Body of pancreas (tissue), 4 donors: Measurements from ENCODE around the gene NOP9. TPM values are rescaled to one million over a fixed set of nuclear protein-coding genes. Genes with fewer than 3 reads are reported as not detected.

Experiments
- ATAC-seq: fragments of 150-250 bp; one replicate; pipeline ENCODE4 v1.9.1; 2016
- DNase-seq, 4 donors: peaks; one replicate each; pipeline ENCODE4 v3.0.0-alpha.2; 2019
- H3K27ac ChIP-seq, 4 donors: fragments of 200-600 bp; sonication (generic); 1 replicate in 3 of 4; 2 replicates in 1 of 4; pipeline versions ENCODE4 v1.5.1 to v1.6.1; 2016 to 2019; ENCODE audit warnings: mild to moderate bottlenecking in 1 of 4, mixed read lengths in 1 of 4, moderate library complexity in 1 of 4
- H3K27me3 ChIP-seq, 2 donors: fragments of 200-600 bp; sonication (generic); one replicate each; pipeline ENCODE4 v1.6.0; 2016; ENCODE audit warnings: mild to moderate bottlenecking in 1 of 2
- H3K36me3 ChIP-seq, 2 donors: fragments of 200-600 bp; sonication (generic); replicated peaks in 1 of 2; 2 replicates each; pipeline ENCODE4 v1.5.1; 2016; ENCODE audit warnings: low read depth in 2 of 2; ENCODE audit not compliant: insufficient read depth in 1 of 2
- H3K4me1 ChIP-seq: fragments of 200-600 bp; sonication (generic); one replicate; pipeline ENCODE4 v1.6.0; 2016
- H3K4me3 ChIP-seq, 2 donors: fragments of 200-600 bp; sonication (generic); 1 replicate in 1 of 2; 2 replicates in 1 of 2; pipeline ENCODE4 v1.5.1; 2016 to 2019
- H3K9me3 ChIP-seq, 3 donors: fragments of 200-600 bp; sonication (generic); 1 replicate in 2 of 3; 2 replicates in 1 of 3; pipeline ENCODE4 v1.5.1; 2016
- CTCF ChIP-seq, 7 experiments: fragments of 450-650 bp in 4 of 7; fragments of 200-600 bp in 3 of 7; sonication (generic) in 3 of 7; IDR thresholded peaks; one replicate each; pipeline ENCODE4 v1.5.1; 2016 to 2019; ENCODE audit warnings: antibody characterized with exemption in 7 of 7
- POLR2A ChIP-seq, 3 donors: fragments of 450-650 bp; IDR thresholded peaks; one replicate each; pipeline ENCODE4 v1.6.1; 2016; ENCODE audit warnings: antibody characterized with exemption in 3 of 3, mild to moderate bottlenecking in 2 of 3
- WGBS, 2 donors: methylation state at CpG; one replicate each; pipeline ENCODE4 v1.1.5; 2017; 5-methylcytosine and 5-hydroxymethylcytosine counted together
- intact Hi-C: fragments of 100-400 bp; cut with DNase I; formaldehyde crosslinking; loops from one replicate; pipeline ENCODE4 v1.15.1; 2023
- total RNA-seq, 2 donors: library from RNA; depleted of rRNA; stranded (reverse); fragments of >200 nt; gene quantifications; one replicate each; pipeline ENCODE4 v1.1.0, GENCODE V29; 2016

The NOP9 gene
- total RNA-seq, 2 donors from 2014 or later, result 10.6 to 12.2 TPM

DNA sequence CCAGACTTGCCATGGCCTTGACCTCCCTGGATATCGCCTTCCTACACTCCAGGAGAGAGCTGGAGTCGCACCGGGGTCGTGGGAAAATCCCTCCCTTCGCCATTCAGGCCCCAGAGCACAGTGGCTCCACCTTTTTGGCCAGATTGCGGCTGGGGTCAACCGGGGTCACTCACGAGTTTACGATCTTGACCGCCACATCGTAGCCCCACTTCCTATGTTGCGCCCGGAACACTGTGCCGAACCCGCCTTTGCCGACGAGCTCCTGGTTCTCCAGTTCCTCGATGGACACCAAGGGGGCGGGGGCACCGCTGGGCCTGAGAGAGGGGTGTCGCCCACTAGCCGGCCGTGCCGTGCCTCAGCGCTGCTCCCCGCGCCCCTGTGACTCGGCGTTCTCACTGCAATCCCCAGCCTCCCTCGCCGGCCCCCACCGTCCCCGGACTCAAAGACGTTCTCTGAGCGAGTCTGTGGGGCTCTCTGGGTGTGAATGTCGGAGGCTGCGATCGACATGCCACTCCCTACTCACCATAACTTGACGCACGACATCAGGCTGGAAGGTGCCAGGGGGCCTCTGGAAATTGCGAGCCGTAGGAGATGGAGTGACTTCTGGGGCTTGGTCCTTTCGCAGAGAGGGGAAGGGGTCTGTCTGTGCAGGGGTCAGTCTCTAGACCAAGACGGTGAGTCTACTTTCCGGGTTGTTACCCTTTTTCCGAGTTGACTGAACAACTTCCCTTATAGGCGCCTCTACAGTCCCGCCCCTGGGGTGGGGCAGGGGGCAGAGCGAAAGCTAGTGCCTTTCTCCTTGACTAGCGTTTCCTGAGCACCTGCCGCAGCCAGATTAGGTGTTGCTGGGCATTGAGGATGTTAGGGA, 39.9 kb downstream of the NOP9 start, which contains the start of gene RIPK3:
RIPK3 (minus strand) TSS at position 708 of the 868 bp plus-strand sequence; CDS start at position 543, 165 bp downstream.
- peak; percentile 81 for ATAC-seq
- Histone ChIP-seq H3K27ac (peak within 1 kb of the TSS in 2 of 4 donors; percentile 57 to 59), H3K36me3 (no peaks in the 10 kb centered on the region), H3K9me3 (no peaks in the 10 kb centered on the region), H3K4me1 (peaks cover 29% of the 10 kb centered on the region), H3K27me3 (peaks cover 0 to 4% of the 10 kb centered on the region in 2 donors), H3K4me3 (peak within 1 kb of the TSS; percentile 8 to 28)
- TF ChIP-seq POLR2A (IDR thresholded peaks at IDR 0.05), result peak in 2 of 3 donors; percentile 51 to 55
- TF ChIP-seq CTCF (IDR thresholded peaks at IDR 0.05), result no peak
- 6 to 9% methylated on average over 24 to 51 of the region's 51 CpGs for WGBS, 2 donors
- peak; percentile 63 to 79 (median 74) for DNase-seq
- intact Hi-C loops, result loop anchor here (10.0 kb wide), 1 partner anchor 95 kb away; no protein-coding TSS in a partner anchor

DNA sequence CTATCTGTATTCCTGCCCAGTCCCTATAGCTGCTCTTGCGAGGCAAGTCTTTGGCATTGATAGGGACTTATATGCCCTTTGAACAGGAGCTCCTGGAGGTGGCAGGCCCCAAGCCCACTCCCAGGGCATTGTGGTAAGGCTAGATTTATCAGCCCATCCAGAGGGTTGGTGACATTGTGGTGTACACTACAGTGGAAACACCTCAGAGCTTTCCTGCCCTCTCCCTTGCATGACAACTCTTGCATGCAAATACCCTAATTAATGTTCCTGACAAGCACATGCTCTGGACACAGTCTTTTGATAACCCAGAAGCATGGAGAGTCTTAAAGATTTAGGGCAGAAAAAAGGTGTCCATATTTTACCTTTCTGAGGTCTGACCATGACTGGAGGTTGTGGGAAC, 41.0 kb downstream of the NOP9 start:
- intact Hi-C loops, result no loop called here
- no peak overlapping the region for H3K27ac ChIP-seq
- H3K4me3 ChIP-seq, result no peak overlapping the region
- DNase-seq (no peak), ATAC-seq (no peak)
- no peaks in the 10 kb centered on the region for H3K9me3 ChIP-seq
- H3K27me3 ChIP-seq, result no peaks in the 10 kb centered on the region
- WGBS, 2 donors, result 100% methylated on average over 1 of the region's 1 CpG
- H3K36me3 ChIP-seq, result no peaks in the 10 kb centered on the region
- H3K4me1 ChIP-seq, result peaks cover 22% of the 10 kb centered on the region
- no peak for TF ChIP-seq CTCF (IDR thresholded peaks at IDR 0.05)
- no peak for TF ChIP-seq POLR2A (IDR thresholded peaks at IDR 0.05)

DNA sequence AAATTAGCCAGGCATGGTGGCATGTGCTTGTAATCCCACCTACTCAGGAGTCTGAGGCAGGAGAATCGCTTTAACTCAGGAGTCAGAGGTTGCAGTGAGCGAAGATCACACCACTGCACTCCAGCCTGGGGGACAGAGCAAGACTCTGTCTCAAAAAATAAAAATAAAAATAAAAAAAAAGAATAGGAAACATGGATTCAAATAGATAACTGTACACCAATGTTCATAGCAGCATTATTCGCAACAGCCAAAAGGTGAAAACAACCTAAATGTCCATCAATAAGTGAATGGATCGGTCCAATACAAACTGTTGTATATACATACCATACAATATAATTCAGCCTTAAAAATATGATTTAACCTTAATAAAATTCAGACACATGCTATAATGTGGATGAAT, 43.2 kb downstream of the NOP9 start:
- Histone ChIP-seq H3K4me3 (no peak overlapping the region), H3K27me3 (no peaks in the 10 kb centered on the region), H3K4me1 (peaks cover 22% of the 10 kb centered on the region), H3K9me3 (no peaks in the 10 kb centered on the region), H3K27ac (no peak overlapping the region), H3K36me3 (no peaks in the 10 kb centered on the region)
- DNase-seq (no peak), ATAC-seq (no peak)
- TF ChIP-seq POLR2A (IDR thresholded peaks at IDR 0.05), result no peak
- TF ChIP-seq CTCF (IDR thresholded peaks at IDR 0.05), result no peak
- 92 to 96% methylated on average over 4 of the region's 4 CpGs for WGBS, 2 donors
- intact Hi-C loops, result no loop called here

DNA sequence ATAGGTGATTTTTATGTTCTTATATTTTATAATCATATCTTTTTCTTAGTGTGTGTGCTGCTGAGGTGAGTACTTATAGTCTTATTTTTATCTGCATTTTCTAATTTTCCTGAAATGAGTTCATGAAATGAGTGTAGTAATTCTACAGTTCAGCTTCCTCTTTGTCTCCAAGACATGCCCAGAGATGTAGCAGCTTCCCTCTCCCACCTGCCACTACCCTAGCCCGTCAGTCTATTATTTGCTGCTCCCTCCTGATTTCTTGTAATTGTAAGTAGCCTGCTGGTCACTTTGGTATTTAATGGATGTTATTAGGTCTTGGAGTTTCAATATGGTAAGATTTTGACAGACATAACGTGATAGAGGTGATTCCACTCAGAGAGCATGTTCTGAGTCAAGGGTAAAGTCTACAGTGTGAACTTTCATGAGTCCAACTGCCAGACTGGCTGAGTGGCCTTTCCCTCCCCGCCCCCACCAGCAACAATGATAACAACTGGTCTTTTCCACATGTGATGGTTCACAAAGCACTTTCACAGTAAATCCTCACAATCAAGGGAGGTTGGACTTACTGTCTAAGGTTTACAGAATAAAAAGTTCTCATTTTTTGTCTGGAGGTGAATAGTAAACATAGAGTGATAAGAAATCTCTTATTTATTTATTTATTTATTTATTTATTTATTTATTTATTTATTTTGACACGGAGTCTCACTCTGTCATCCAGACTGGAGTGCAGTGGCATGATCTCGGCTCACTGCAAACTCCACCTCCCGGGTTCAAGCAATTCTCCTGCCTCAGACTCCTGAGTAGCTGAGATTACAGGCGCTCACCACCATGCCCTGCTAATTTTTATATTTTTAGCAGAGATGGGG, 44.4 kb downstream of the NOP9 start:
- Histone ChIP-seq H3K4me3 (no peak overlapping the region), H3K27me3 (no peaks in the 10 kb centered on the region), H3K27ac (no peak overlapping the region), H3K36me3 (no peaks in the 10 kb centered on the region), H3K4me1 (peaks cover 13% of the 10 kb centered on the region), H3K9me3 (no peaks in the 10 kb centered on the region)
- ATAC-seq (no peak), DNase-seq (peak in 1 of 4 donors; percentile 33)
- intact Hi-C loops, result no loop called here
- TF ChIP-seq CTCF (IDR thresholded peaks at IDR 0.05) (no peak), POLR2A (IDR thresholded peaks at IDR 0.05) (no peak)
- 54 to 59% methylated on average over 7 of the region's 7 CpGs for WGBS, 2 donors
